HG03095 (cell line): Measurements from ENCODE around the gene ZBTB7C.

ENCODE experiments used
- ATAC-seq: cut with Tn5 transposase; IDR thresholded peaks from one replicate; pipeline ENCODE4 v1.9.1; 2021; ENCODE audit warnings: moderate library complexity; ENCODE audit not compliant: unreplicated experiment

ZBTB7C gene

GRCh38 chr18:48391868-48392267 lies 17.3 kb downstream of the ZBTB7C start:
- ATAC-seq: no peak

- ATAC-seq: no peak
Measured at GRCh38 chr18:48390641-48391040, 18.5 kb downstream of the ZBTB7C start.

DNA sequence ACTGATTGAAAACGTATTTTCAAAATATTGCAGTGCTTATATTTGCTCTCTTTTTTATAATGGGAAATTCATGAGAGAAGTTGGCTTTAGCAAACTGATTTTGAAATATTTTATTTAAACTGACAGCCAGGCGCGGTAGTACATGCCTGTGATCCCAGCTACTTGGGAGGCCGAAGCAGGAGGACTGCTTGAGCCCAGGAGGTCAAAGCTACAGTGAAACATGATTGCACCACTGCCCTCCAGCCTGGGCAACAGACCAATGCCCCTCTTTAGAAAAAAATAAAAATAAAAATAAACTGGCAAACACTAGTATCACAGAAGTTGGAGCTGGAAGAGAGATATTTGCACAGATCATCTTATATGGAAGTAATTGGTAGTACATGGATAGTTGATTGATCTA lies 20.7 kb downstream of the ZBTB7C start:
- no peak for ATAC-seq

GRCh38 chr18:48387300-48387699 lies 21.9 kb downstream of the ZBTB7C start:
- no peak for ATAC-seq

- no peak for ATAC-seq
Measured at GRCh38 chr18:48385596-48385995, 23.6 kb downstream of the ZBTB7C start.

DNA sequence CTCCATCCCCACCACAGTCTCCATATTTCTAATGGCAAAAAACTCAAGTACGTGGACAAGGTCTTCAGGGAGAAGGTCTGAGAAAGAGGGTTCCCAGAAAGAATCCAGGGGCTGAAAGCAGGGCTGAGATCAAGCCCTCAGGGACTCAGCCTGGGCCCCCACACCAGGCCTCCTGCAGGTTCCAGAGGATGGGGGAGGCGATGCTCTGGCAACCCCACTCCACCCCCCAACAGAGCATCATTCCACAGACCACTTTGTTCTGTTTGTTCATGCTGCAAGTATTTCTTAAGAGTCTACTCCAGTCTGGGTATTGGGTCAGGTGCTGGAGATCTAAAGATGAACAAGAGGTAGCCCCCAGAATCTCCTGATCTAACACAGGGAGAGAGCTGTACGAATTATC lies 32.2 kb downstream of the ZBTB7C start:
- no peak for ATAC-seq

GRCh38 chr18:48376406-48376805 lies 32.8 kb downstream of the ZBTB7C start:
- no peak for ATAC-seq

DNA sequence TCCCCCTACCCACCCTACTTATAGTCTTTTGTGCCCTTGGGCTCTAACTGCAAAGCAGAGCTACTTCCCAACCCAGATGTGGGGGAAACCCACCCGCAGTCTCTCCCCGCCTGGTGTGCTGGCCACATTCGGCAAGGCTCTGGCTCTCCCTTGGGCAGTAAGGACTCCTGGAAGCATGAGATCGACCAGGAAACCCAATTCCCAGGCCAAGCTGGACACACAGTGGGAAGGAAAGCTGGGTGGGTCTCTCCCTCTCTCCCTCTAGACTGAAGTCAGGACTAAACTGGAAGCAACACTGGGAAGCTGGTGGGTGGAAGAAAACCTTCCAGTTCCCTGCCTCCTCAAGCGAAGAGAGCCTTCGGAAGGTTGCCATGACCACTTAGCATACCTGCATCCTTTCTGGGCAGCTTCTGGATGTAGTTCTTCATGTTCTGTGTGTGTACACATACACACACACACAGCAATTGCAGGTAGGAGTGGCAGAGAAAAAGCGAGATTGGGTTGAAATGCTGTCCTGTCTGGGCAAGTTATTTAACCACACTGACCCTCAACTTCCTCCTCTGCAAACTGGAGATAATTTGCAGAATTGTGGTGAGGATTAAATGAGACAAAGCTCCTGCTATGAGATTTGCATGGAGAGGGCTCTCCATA lies 33.9 kb downstream of the ZBTB7C start:
- no peak for ATAC-seq

GRCh38 chr18:48374423-48375149 lies 34.6 kb downstream of the ZBTB7C start:
- ATAC-seq: no peak

GRCh38 chr18:48371854-48372602 lies 37.2 kb downstream of the ZBTB7C start:
- ATAC-seq: no peak

- no peak for ATAC-seq
Measured at GRCh38 chr18:48367557-48367956, 41.6 kb downstream of the ZBTB7C start.

DNA sequence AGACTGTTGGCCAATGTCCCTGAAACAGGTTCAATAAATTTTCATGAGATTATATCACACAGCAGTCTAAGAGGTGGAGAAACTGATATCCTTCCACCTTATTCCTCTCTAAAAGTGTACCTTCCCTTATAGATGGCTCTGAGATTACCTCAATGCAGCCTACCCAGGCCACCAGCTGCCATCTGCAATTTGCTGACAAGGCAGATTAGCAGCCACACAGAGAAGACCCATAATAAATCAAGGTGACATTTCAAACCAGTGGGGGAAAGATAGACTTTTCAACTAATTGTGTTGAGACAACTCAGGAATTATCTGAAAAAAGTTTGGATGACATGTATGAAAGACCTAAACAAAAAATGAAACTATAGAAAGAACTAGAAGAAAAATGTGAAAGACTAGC lies 43.2 kb downstream of the ZBTB7C start:
- no peak for ATAC-seq

DNA sequence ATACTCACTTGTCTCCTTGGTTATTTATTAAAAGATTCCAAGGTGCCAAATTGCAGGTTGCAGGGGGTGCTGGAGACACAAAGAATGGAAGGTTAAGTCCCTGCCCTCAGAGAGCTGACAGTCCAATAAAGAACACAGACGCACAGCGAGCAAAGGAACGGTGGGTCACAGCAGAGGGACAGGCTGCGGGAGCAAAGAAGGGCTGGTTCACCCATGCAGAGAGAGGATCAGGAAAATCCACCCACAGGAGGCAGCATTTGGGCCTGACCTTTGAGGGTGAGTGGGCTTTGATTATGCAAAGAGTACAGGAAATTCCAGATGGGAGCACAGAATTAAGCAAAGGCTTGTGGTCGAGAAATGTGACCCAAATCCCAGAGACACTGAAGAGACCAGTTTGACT lies 45.0 kb downstream of the ZBTB7C start:
- ATAC-seq: no peak

- ATAC-seq: no peak
Measured at GRCh38 chr18:48363175-48363574, 46.0 kb downstream of the ZBTB7C start.

DNA sequence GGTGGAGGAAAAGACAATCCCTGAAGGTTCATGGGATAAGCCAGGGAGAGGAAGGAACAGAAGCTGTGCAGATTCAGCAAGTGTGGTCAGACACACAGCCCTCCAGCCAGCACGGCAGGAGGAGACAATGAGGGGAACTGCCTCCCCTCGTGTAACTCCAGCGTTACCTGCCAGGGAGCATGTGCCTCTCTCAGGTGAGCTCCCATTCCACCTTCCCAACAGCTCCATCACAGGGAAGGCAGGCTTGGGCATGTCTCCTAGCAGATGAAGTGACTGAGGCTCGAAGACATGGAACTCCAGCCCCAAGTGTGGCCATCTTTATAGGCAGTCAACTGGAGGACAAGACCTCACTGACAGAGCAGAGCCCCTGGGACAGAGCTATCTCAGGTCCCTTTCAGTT lies 47.4 kb downstream of the ZBTB7C start:
- ATAC-seq: no peak

- ATAC-seq: no peak
Measured at GRCh38 chr18:48360376-48361021, 48.7 kb downstream of the ZBTB7C start.

DNA sequence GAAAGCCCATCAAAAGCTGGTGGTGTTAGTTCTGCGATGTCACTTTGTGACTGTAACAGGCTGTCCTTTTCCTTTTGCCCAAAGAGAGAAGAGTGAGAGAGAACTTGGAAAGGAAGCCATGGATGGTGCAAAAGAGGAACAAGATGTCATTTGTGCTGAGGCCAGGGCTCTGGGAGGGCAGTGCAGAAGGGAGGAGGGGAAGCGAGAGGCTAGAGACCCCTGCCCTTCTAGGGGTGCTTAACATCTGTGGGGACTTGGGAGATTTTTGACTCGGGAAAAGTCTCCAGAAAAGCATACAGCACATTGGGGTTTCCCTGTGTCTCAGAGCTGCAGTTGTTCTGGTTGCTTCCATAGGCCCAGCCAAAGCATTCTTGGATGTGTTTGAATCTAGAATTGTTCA lies 49.6 kb downstream of the ZBTB7C start:
- no peak for ATAC-seq

DNA sequence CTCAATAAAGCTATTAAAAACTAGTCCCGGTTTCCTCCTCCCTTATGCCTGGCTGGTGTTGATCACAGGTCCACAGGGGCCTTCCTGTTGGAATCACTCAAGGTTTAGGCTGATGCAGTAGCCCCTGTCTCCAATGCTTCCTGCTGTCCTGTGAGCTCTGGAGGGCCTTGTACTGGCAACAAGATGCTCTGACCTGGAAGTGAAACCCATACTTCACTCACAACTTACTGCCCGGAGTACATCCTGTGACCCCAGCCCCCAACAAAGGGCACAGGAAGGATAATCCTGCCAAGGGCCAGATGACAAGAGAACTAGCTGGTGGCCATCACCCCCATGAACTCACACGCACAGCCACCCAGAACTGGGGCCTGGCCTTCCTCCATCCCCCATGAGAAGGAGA lies 50.3 kb downstream of the ZBTB7C start:
- no peak for ATAC-seq

GRCh38 chr18:48356909-48357631 lies 52.1 kb downstream of the ZBTB7C start:
- no peak for ATAC-seq

- ATAC-seq: no peak
Measured at GRCh38 chr18:48356151-48356745, 52.9 kb downstream of the ZBTB7C start.
